K562 (cell line): Measurements from ENCODE around the gene ARSD. TPM values are rescaled to one million over a fixed set of nuclear protein-coding genes. Genes with fewer than 3 reads are reported as not detected.

ENCODE experiments used
- ASH1L ChIP-seq: fragments of 450-650 bp; IDR thresholded peaks from 2 replicates; pipeline ENCODE4 v1.6.1; 2018; ENCODE audit warnings: borderline replicate concordance, mild to moderate bottlenecking, low read depth; ENCODE audit not compliant: partially characterized antibody
- BCL6 ChIP-seq: fragments of 250-450 bp; sonication (Bioruptor Pico); IDR thresholded peaks from 2 replicates; pipeline ENCODE4 v1.4.0; 2020
- BRF1 ChIP-seq: IDR thresholded peaks from 3 replicates; pipeline ENCODE4 v1.6.1; 2011; ENCODE audit warnings: borderline replicate concordance, mild to moderate bottlenecking; ENCODE audit not compliant: insufficient read length; ENCODE audit errors: extremely low read depth
- DIDO1 ChIP-seq: fragments of 450-650 bp; IDR thresholded peaks from 2 replicates; pipeline ENCODE4 v1.6.1; 2016; ENCODE audit warnings: low read depth, missing biosample characterization, missing genetic modification characterization
- ESRRA ChIP-seq: fragments of 450-650 bp; IDR thresholded peaks from 2 replicates; pipeline ENCODE4 v1.6.1; 2014; ENCODE audit warnings: low read depth, mild to moderate bottlenecking, moderate library complexity, borderline replicate concordance
- ETV1 ChIP-seq: fragments of 450-650 bp; conservative IDR thresholded peaks from 2 replicates; pipeline ENCODE4 v1.6.1; 2016; ENCODE audit warnings: missing genetic modification characterization, control low read depth, low read depth, missing compliant biosample characterization
- HDAC1 ChIP-seq, 2 experiments: fragments of 450-650 bp; IDR thresholded peaks; 2 replicates each; pipeline ENCODE4 v1.6.1; 2016 to 2017; ENCODE audit warnings: inconsistent platforms in 1 of 2, mild to moderate bottlenecking in 1 of 2, moderate library complexity in 1 of 2
- HNRNPUL1 ChIP-seq: fragments of 200-400 bp; formaldehyde crosslinking; IDR thresholded peaks from 2 replicates; pipeline ENCODE4 v1.6.1; 2017; ENCODE audit warnings: low read length
- LARP7 ChIP-seq: fragments of 450-650 bp; IDR thresholded peaks from 2 replicates; pipeline ENCODE4 v1.6.1; 2016
- MAFG ChIP-seq: fragments of 450-650 bp; conservative IDR thresholded peaks from 2 replicates; pipeline ENCODE4 v1.6.1; 2016; ENCODE audit warnings: missing genetic modification characterization, missing compliant biosample characterization
- MCM3 ChIP-seq: fragments of 450-650 bp; IDR thresholded peaks from 2 replicates; pipeline ENCODE4 v1.6.1; 2016
- NCOA1 ChIP-seq: fragments of 450-650 bp; IDR thresholded peaks from 2 replicates; pipeline ENCODE4 v1.6.1; 2016; ENCODE audit warnings: low read depth
- NONO ChIP-seq, 2 experiments: fragments of 200-400 bp in 1 of 2; fragments of 450-650 bp in 1 of 2; formaldehyde crosslinking in 1 of 2; IDR thresholded peaks; 2 replicates each; pipeline ENCODE4 v1.6.1; 2017; ENCODE audit warnings: low read depth in 2 of 2, mild to moderate bottlenecking in 2 of 2, moderate library complexity in 2 of 2, low read length in 1 of 2
- RBFOX2 ChIP-seq: fragments of 200-400 bp; formaldehyde crosslinking; IDR thresholded peaks from 2 replicates; pipeline ENCODE4 v1.6.1; 2017; ENCODE audit warnings: low read depth, mild to moderate bottlenecking, low read length, moderate library complexity
- SRSF3 ChIP-seq: fragments of 200-400 bp; formaldehyde crosslinking; IDR thresholded peaks from 2 replicates; pipeline ENCODE4 v1.6.1; 2016; ENCODE audit warnings: mild to moderate bottlenecking, low read length, moderate library complexity; ENCODE audit not compliant: insufficient read depth
- TCFL5 ChIP-seq: fragments of 250-450 bp; sonication (Bioruptor Pico); conservative IDR thresholded peaks from 2 replicates; pipeline ENCODE4 v1.6.1; 2021; ENCODE audit warnings: mild to moderate bottlenecking, moderate library complexity, matching md5 sums
- XRCC4 ChIP-seq: IDR thresholded peaks from one replicate; pipeline ENCODE4 v1.6.1; 2011; ENCODE audit not compliant: insufficient read depth, insufficient read length; ENCODE audit errors: extremely low read depth
- ZBTB12 ChIP-seq: fragments of 250-450 bp; sonication (Bioruptor Pico); IDR thresholded peaks from 2 replicates; pipeline ENCODE4 v1.4.0; 2020
- ZNF140 ChIP-seq: fragments of 250-450 bp; sonication (Bioruptor Pico); IDR thresholded peaks from 2 replicates; pipeline ENCODE4 v1.8.0; 2021; ENCODE audit warnings: moderate library complexity, mild to moderate bottlenecking, inconsistent platforms
- ZNF280B ChIP-seq: fragments of 250-450 bp; sonication (Bioruptor Pico); IDR thresholded peaks from 2 replicates; pipeline ENCODE4 v1.5.1; 2021; ENCODE audit warnings: mild to moderate bottlenecking
- ZNF316 ChIP-seq: fragments of 450-650 bp; IDR thresholded peaks from 2 replicates; pipeline ENCODE4 v1.6.1; 2016
- ZNF384 ChIP-seq: IDR thresholded peaks from 2 replicates; pipeline ENCODE4 v1.6.1; 2012; ENCODE audit warnings: low read depth, low read length, improper control_type of control experiment
- ZNF561 ChIP-seq: fragments of 450-650 bp; formaldehyde crosslinking; conservative IDR thresholded peaks from 2 replicates; pipeline ENCODE4 v1.4.0; 2020; ENCODE audit warnings: mild to moderate bottlenecking, moderate library complexity
- ZNF77 ChIP-seq: fragments of 250-450 bp; sonication (Bioruptor Pico); IDR thresholded peaks from 2 replicates; pipeline ENCODE4 v1.5.0; 2020
- polyA plus RNA-seq, 8 experiments: library from polyadenylated mRNA; depleted of rRNA in 4 of 8; stranded (reverse) in 5 of 8; unstranded in 3 of 8; fragments of >200 nt; fragmentation: Nextera tagmentation in 2 of 8; fragmentation: Illumina TruSeq in 1 of 8; extraction: Ambion mirVana in 2 of 8; extraction: Trizol in 1 of 8; gene quantifications; 2 replicates each; pipeline versions ENCODE4 v1.2.1 to v1.2.3, GENCODE V29; 2011 to 2014; ENCODE audit warnings: inconsistent platforms in 1 of 8, missing spikeins in 1 of 8
- total RNA-seq, 7 experiments: library from RNA; depleted of rRNA in 6 of 7; stranded (reverse); fragments of >200 nt in 6 of 7; fragmentation: Illumina TruSeq in 2 of 7; extraction: Trizol in 2 of 7; gene quantifications; 2 replicates each; pipeline versions ENCODE4 v1.2.1 to v1.2.3, GENCODE V29; 2011 to 2021; ENCODE audit warnings: low replicate concordance in 1 of 7
- TF ChIP-seq, protein P1 (sequence below), 3 experiments: IDR thresholded peaks in 2 of 3; conservative IDR thresholded peaks in 1 of 3; 2 replicates each; pipeline ENCODE4 v1.5.1; 2011 to 2012; ENCODE audit warnings: low read length in 3 of 3, mild to moderate bottlenecking in 3 of 3, control low read depth in 2 of 3, improper control_type of control experiment in 1 of 3, inconsistent platforms in 1 of 3, low read depth in 1 of 3, mixed read lengths in 1 of 3, moderate library complexity in 1 of 3; ENCODE audit not compliant: insufficient read depth in 2 of 3

The ARSD gene
- total and polyA plus RNA-seq, 9 of the 15 experiments (the other 6 are each of a cell fraction or from before 2014, with no cell fraction given): 0.05 to 0.23 (median 0.09) TPM; not detected in 1

- TF ChIP-seq ZNF140 (CRISPR knock-in tag) (no peak), ZNF384 (no peak), MAFG (no peak), LARP7 (no peak), ASH1L (no peak), NONO (IDR thresholded peaks at IDR 0.05; ENCODE audit: low read depth in 2 of 2, low read length in 1 of 2) (no peak), TCFL5 (CRISPR knock-in tag) (no peak), BRF1 (no peak), SRSF3 (no peak), HDAC1 (IDR thresholded peaks at IDR 0.05) (0 out of 4 replicates have a peak, but pooled peaks of 1 of the 2 experiments have one; percentile 2), ZNF561 (no peak), DIDO1 (no peak), RBFOX2 (no peak), ZNF316 (peak; percentile 26), ESRRA (no peak), MCM3 (no peak), ETV1 (tag) (no peak), ZNF280B (CRISPR knock-in tag) (no peak), XRCC4 (no peak), ZNF77 (CRISPR knock-in tag) (no peak), ZBTB12 (CRISPR knock-in tag) (no peak), HNRNPUL1 (no peak), NCOA1 (peak; percentile 47; the same call in 1 of the 2 replicates), BCL6 (CRISPR knock-in tag) (no peak)
- TF ChIP-seq, protein P1, sequence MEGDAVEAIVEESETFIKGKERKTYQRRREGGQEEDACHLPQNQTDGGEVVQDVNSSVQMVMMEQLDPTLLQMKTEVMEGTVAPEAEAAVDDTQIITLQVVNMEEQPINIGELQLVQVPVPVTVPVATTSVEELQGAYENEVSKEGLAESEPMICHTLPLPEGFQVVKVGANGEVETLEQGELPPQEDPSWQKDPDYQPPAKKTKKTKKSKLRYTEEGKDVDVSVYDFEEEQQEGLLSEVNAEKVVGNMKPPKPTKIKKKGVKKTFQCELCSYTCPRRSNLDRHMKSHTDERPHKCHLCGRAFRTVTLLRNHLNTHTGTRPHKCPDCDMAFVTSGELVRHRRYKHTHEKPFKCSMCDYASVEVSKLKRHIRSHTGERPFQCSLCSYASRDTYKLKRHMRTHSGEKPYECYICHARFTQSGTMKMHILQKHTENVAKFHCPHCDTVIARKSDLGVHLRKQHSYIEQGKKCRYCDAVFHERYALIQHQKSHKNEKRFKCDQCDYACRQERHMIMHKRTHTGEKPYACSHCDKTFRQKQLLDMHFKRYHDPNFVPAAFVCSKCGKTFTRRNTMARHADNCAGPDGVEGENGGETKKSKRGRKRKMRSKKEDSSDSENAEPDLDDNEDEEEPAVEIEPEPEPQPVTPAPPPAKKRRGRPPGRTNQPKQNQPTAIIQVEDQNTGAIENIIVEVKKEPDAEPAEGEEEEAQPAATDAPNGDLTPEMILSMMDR (IDR thresholded peaks at IDR 0.05 in 2 of 3, conservative IDR thresholded peaks at IDR 0.05 in 1 of 3; ENCODE audit: insufficient read depth in 2 of 3, low read depth in 1 of 3, low read length in 3 of 3): 0 out of 6 replicates have a peak, but pooled peaks of 1 of the 3 experiments have one; percentile 1
These were observed 54.7 kb downstream of the ARSD start (continued) for GRCh38 chrX:2874222-2875135.
